T-helper 22 cell (primary cell): ENCODE data around the gene HNRNPDL.
A peak's percentile ranks its signal among the peaks of the same experiment; 100 is the strongest.
"Not testable (repeated sequence)": the region's sequence is repeated elsewhere in the genome, so short reads cannot be mapped to it uniquely, and the experiment has no call there.

Experiments
- DNase-seq: peaks from one replicate; pipeline ENCODE4 v3.0.0-alpha.2; 2020; ENCODE audit warnings: low read depth

The HNRNPDL gene

DNA sequence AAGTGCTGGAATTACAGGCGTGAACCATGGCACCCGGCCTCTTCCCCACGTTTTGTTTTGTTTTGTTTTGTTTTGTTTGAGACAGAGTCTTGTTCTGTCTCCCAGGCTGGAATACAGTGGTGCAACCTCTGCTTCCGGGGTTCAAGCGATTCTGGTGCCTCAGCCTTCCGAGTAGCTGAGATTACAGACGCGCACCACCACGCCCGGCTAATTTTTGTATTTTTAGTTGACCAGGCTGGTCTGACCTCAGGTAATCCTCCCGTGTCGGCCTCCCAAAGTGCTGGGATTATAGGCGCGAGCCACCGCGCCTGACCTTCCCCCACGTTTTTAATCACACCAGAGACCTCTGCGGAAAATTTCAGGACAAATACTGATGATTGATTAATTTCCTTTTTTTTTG is 2.3 kb upstream of the HNRNPDL start:
- DNase-seq, result no peak

GRCh38 chr4:82431831-82432230 is 1.6 kb upstream of the HNRNPDL start:
- no peak for DNase-seq

GRCh38 chr4:82430964-82431745 is 893 bp upstream of the HNRNPDL start:
- peak; percentile 14 for DNase-seq

GRCh38 chr4:82429728-82430192 is 502 bp downstream of the HNRNPDL start:
- DNase-seq, result no peak

GRCh38 chr4:82428969-82429727 is 1.1 kb downstream of the HNRNPDL start:
- peak; percentile 87 for DNase-seq

- DNase-seq, result no peak
Measured at GRCh38 chr4:82428526-82428968, 1.7 kb downstream of the HNRNPDL start.

DNA sequence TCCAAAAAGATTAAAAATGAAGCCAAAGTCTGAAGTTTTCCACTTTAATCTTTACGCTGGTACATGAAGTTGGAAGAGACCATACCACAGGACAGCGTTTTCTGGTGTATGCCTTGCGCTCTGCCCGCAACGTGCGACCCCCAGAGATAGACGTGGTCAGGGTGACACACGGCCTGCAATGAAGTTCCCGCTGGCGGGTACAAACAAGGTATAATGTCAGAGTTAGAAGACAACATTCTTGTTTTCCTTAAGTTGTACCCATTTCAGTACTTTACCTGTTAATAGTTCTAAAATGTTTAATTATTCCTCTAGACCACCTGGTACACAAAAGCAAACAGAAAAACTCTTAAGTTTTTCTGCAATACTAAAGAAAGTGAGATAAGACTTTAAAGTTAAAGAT is 4.8 kb downstream of the HNRNPDL start:
- DNase-seq, result no peak

DNA sequence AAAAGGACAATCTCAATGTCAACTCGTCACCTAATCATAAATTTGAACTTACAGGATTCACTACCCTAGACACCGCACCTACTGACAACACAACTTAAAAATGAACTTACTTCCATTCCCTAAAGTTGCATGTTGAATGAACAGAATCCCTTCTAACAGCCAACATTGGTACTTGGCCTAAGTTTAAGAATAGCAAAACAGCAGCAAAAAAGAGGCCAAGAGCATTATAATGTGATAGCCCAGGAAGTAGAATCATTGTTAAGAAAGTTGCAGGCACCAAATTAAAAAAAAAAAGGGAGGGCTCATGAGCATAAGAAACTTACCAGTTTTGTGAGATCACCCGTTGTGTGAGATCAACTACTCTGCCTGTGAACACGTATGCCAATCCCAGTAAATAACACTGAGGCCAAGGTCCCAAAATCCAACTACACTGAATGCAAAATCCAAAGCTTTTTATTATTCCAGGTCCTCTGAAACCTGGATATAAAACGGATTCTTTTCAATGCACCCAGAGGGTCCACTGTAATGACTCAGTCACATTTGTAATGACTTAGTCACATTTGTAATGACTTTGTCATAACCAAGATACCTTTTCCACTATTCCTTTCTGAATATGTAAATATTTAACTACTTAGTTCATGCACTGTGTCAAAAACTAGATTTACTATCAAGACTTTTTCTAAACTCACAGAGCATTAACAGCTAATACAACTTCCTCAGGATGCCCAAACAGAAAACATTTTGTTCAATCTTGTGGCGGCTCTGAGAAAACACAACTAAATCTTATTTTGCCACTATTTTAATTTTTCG is 6.8 kb downstream of the HNRNPDL start:
- no peak for DNase-seq

DNA sequence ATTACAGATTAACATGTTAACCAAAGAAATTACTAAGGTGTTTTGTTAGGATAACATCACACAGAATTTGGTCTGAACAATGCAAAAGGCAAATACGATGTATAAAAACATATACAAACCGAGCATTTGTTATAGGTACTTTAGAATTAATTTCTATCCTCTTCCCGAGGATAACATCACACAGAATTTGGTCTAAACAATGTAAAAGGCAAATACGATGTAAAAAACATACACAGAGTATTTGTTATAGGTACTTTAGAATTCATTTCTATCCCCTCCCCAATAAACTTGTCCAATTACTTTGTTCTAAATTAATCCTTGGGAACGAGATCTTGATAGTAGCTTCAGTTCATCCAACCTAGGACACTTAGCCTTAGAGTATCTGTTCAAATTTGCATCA is 7.6 kb downstream of the HNRNPDL start:
- no peak for DNase-seq

- no peak for DNase-seq
Measured at GRCh38 chr4:82421796-82422560, 8.3 kb downstream of the HNRNPDL start.

GRCh38 chr4:82419451-82419850 is 10.8 kb downstream of the HNRNPDL start:
- DNase-seq, result no peak

DNA sequence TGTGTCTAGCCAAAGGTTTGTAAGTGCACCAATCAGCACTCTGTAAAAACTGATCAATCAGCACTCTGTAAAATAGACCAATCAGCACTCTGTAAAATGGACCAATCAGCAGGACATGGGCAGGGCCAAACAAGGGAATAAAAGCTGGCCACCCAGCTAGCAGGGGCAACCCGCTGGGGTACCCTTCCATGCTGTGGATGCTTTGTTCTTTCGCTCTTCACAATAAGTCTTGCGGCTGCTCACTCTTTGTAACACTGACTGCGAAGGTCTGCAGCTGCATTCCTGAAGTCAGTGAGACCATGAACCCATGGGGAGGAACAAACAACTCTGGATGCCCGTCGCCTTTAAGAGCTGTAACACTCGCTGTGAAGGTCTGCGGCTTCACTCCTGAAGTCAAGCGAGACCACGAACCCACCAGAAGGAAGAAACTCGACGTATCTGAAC is 14.3 kb downstream of the HNRNPDL start:
- DNase-seq, result no peak

GRCh38 chr4:82415061-82415460 is 15.2 kb downstream of the HNRNPDL start:
- DNase-seq, result not testable (repeated sequence)

- DNase-seq, result no peak
Measured at GRCh38 chr4:82403725-82404124, 26.5 kb downstream of the HNRNPDL start.

DNA sequence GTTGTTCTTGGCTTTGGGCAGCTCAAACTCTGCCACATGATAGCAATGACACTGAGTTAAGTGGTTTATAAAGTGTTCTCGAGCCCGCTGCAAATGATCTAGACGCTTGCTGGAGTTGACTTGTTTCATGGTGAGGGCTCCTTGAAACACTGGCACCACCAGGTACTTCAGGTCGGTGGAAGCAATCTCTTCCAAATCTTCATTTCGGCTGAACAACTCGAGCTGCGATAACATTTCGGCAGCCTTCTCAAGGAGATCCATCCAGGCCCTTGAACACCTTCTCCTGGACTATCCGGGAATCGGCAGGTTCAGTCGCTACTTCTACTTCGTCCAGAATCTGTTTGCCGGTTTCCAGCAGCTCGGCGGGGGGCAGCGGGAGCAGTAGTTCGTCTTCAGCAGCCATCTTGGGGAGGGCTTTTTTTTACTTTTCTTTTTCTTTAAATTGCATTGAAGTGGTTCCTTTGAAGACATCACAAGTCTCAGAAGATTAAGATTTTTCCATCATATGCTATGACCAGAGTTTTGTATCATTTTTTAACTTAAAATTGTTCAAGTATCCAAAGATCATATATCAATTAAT is 28.0 kb downstream of the HNRNPDL start:
- no peak for DNase-seq

DNA sequence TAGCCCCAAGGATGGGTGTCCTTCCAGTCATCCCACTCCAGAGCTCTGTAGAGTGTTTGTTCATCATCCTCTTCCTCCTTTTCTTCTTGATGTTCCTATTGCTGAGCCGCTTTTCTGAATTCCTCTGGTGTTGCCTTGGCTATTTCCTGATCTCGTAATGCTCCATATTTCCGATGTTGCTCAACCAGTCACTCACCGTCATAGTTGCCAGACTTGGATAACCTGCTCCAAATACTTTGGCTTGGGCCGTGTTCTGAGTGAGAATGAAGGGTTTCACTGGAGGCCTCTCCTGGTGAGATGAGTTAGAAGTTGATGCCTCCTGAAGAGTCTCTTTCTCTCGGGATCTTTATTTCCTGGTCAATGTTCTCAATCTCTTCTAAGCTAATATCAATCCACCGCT is 28.7 kb downstream of the HNRNPDL start:
- no peak for DNase-seq

- DNase-seq, result no peak
Measured at GRCh38 chr4:82398263-82398662, 32.0 kb downstream of the HNRNPDL start.

GRCh38 chr4:82397527-82397926 is 32.7 kb downstream of the HNRNPDL start:
- no peak for DNase-seq

- DNase-seq, result no peak
Measured at GRCh38 chr4:82394896-82395295, 35.4 kb downstream of the HNRNPDL start.

DNA sequence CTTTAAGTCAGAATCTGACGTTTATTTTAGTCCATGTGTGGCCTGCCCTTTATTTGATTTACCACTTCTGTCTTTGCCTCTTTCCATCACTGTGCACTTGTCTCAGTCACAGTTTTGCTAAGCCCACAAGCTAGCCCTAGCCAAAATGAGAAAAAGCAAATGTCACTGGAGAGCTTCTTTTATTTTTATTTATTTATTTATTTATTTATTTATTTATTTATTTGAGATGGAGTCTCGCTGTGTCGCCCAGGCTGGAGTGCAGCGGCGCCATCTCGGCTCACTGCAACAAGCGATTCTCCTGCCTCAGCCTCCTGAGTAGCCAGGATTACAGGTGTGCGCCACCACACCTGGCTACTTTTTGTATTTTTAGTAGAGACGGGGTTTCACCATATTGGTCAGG is 40.2 kb downstream of the HNRNPDL start:
- DNase-seq, result not testable (repeated sequence)

DNA sequence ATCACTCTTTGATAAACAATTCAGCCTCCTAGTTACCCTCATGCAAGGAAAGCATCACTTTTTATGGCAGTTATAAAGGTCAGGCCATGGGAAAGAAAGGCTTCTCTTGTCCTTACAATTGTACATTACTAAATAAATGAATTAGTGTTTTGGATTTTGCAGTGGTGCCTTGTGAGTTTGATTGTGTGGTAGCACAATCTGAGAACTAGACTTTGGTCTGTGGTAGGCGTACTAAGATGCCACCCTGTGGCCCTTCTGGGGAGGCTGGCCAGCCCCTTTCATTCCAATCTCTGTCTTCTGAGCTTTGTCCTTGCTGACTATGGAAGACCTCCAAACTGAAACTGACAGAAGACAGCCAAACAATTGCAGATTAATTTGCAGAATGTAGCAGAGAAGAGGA is 41.9 kb downstream of the HNRNPDL start:
- DNase-seq, result no peak
